DMS 273 (cell line): ENCODE results near the gene CDK17.
"Not testable (repeated sequence)": the region's sequence is repeated elsewhere in the genome, so short reads cannot be mapped to it uniquely, and the experiment has no call there.

Experiments
- DNase-seq: peaks from one replicate; lab custom pipeline; 2025; ENCODE audit not compliant: unreplicated experiment; lab: John Stamatoyannopoulos, UW

Gene CDK17

GRCh38 chr12:96419576-96420276 is 19.5 kb upstream of the CDK17 start:
- DNase-seq: peak; percentile 58

- DNase-seq: not testable (repeated sequence)
These were observed 17.4 kb upstream of the CDK17 start for GRCh38 chr12:96417688-96418087.

- peak; percentile 44 for DNase-seq
These were observed 16.0 kb upstream of the CDK17 start for GRCh38 chr12:96416033-96416799.

GRCh38 chr12:96414637-96415036 is 14.4 kb upstream of the CDK17 start:
- peak; percentile 76 for DNase-seq

GRCh38 chr12:96412431-96412830 is 12.2 kb upstream of the CDK17 start:
- no peak for DNase-seq

GRCh38 chr12:96409731-96410130 is 9.5 kb upstream of the CDK17 start:
- DNase-seq: no peak

- no peak for DNase-seq
These were observed 8.8 kb upstream of the CDK17 start for GRCh38 chr12:96408993-96409392.

- DNase-seq: not testable (repeated sequence)
These were observed 7.3 kb upstream of the CDK17 start for GRCh38 chr12:96407429-96408097.

- DNase-seq: no peak
These were observed 4.5 kb upstream of the CDK17 start for GRCh38 chr12:96404696-96405095.

- no peak for DNase-seq
These were observed 3.6 kb upstream of the CDK17 start for GRCh38 chr12:96403870-96404269.

- DNase-seq: not testable (repeated sequence)
These were observed 2.3 kb upstream of the CDK17 start for GRCh38 chr12:96402522-96402921.

GRCh38 chr12:96402061-96402460 is 1.8 kb upstream of the CDK17 start:
- DNase-seq: no peak

GRCh38 chr12:96401076-96401871 is 1.0 kb upstream of the CDK17 start:
- DNase-seq: peak; percentile 61

GRCh38 chr12:96400631-96401075 is 414 bp upstream of the CDK17 start:
- peak; percentile 55 for DNase-seq

- DNase-seq: peak; percentile 67
These were observed 920 bp downstream of the CDK17 start for GRCh38 chr12:96399120-96399918.

GRCh38 chr12:96398424-96399119 is 1.7 kb downstream of the CDK17 start:
- peak; percentile 43 for DNase-seq

GRCh38 chr12:96397756-96398423 is 2.3 kb downstream of the CDK17 start:
- DNase-seq: no peak

GRCh38 chr12:96396914-96397313 is 3.3 kb downstream of the CDK17 start:
- no peak for DNase-seq

- no peak for DNase-seq
These were observed 4.0 kb downstream of the CDK17 start for GRCh38 chr12:96396209-96396608.
